Activated T-helper 1 cell treated with anti-CD3 and anti-CD28 coated beads, Interleukin-12 subunit alpha, Interleukin-12 subunit beta, Interleukin-2, Interleukin-4 antibody, amounts not matched to agents 30 ng/mL and 10 ng/mL and 1 ng/mL, durations not matched to agents 14 hours and 24 hours and 36 hours (primary cell): Measurements from ENCODE around the gene CLEC2D. TPM values are rescaled to one million over a fixed set of nuclear protein-coding genes. Genes with fewer than 3 reads are reported as not detected.
A peak's percentile ranks its signal among the peaks of the same experiment; 100 is the strongest.
"Not testable (repeated sequence)": the region's sequence is repeated elsewhere in the genome, so short reads cannot be mapped to it uniquely, and the experiment has no call there.

Experiments
- DNase-seq: peaks from one replicate; pipeline ENCODE4 v3.0.0; 2021; ENCODE audit warnings: low spot score
- H3K27ac Mint-ChIP-seq: one replicate; pipeline ENCODE4 v1.8.0; 2021; ENCODE audit warnings: mild to moderate bottlenecking, mixed read lengths
- H3K27me3 Mint-ChIP-seq: one replicate; pipeline ENCODE4 v1.8.0; 2022; ENCODE audit warnings: mild to moderate bottlenecking, moderate library complexity, mixed read lengths; ENCODE audit not compliant: insufficient read depth
- H3K36me3 Mint-ChIP-seq: one replicate; pipeline ENCODE4 v1.8.0; 2021; ENCODE audit warnings: low read depth, mixed read lengths
- H3K4me1 Mint-ChIP-seq: one replicate; pipeline ENCODE4 v1.8.0; 2021; ENCODE audit warnings: low read depth, mixed read lengths
- H3K4me3 Mint-ChIP-seq: one replicate; pipeline ENCODE4 v1.8.0; 2021; ENCODE audit warnings: mild to moderate bottlenecking, moderate library complexity, mixed read lengths
- H3K9me3 Mint-ChIP-seq: one replicate; pipeline ENCODE4 v1.8.0; 2021; ENCODE audit warnings: mixed read lengths
- intact Hi-C: fragments of 100-400 bp; cut with micrococcal nuclease; formaldehyde crosslinking; loops from one replicate; pipeline ENCODE4 v1.15.1; 2024
- total RNA-seq: library from RNA; stranded (reverse); gene quantifications from 2 replicates; pipeline ENCODE4 v1.2.3, GENCODE V29; 2022

The CLEC2D gene
- total RNA-seq, 1 donor from 2014 or later = 371 TPM

- Mint-ChIP-seq H3K36me3 (peaks cover 83% of the 10 kb centered on the region), H3K9me3 (peaks cover 5% of the 10 kb centered on the region), H3K4me3 (no peak overlapping the region), H3K4me1 (peaks cover 67% of the 10 kb centered on the region), H3K27me3 (no peaks in the 10 kb centered on the region), H3K27ac (no peak overlapping the region)
- DNase-seq = no peak
- intact Hi-C loops = no loop called here
Observed at GRCh38 chr12:9694241-9694640, 24.7 kb downstream of the CLEC2D start.

- H3K4me3 Mint-ChIP-seq, intact Hi-C loops, DNase-seq, H3K9me3 Mint-ChIP-seq, H3K27me3 Mint-ChIP-seq: not testable (repeated sequence)
- H3K27ac Mint-ChIP-seq = peak overlapping the region; percentile 83
- peaks cover 70% of the 10 kb centered on the region for H3K4me1 Mint-ChIP-seq
- peaks cover 76% of the 10 kb centered on the region for H3K36me3 Mint-ChIP-seq
Observed at GRCh38 chr12:9695150-9695549, 25.6 kb downstream of the CLEC2D start.

- peak overlapping the region; percentile 83 for H3K27ac Mint-ChIP-seq
- DNase-seq, intact Hi-C loops, H3K9me3 Mint-ChIP-seq, H3K4me3 Mint-ChIP-seq, H3K27me3 Mint-ChIP-seq: not testable (repeated sequence)
- H3K36me3 Mint-ChIP-seq = peaks cover 73% of the 10 kb centered on the region
- H3K4me1 Mint-ChIP-seq = peaks cover 72% of the 10 kb centered on the region
Observed at GRCh38 chr12:9695661-9696060, 26.1 kb downstream of the CLEC2D start.

- intact Hi-C loops = loop anchor here (1.0 to 2.0 kb wide), 2 partner anchors 9 to 23 kb away; no protein-coding TSS in a partner anchor
- no peak overlapping the region for H3K4me3 Mint-ChIP-seq
- peak overlapping the region; percentile 40 for H3K27ac Mint-ChIP-seq
- peaks cover 5% of the 10 kb centered on the region for H3K9me3 Mint-ChIP-seq
- peaks cover 81% of the 10 kb centered on the region for H3K4me1 Mint-ChIP-seq
- H3K27me3 Mint-ChIP-seq = no peaks in the 10 kb centered on the region
- no peak for DNase-seq
- H3K36me3 Mint-ChIP-seq = peaks cover 56% of the 10 kb centered on the region
Observed at GRCh38 chr12:9697619-9698018, 28.1 kb downstream of the CLEC2D start.

GRCh38 chr12:9698681-9699080 is 29.2 kb downstream of the CLEC2D start:
- Mint-ChIP-seq H3K4me1 (peaks cover 85% of the 10 kb centered on the region), H3K36me3 (peaks cover 51% of the 10 kb centered on the region)
- intact Hi-C loops = loop anchor here (1.0 to 2.0 kb wide), 2 partner anchors 8 to 24 kb away; no protein-coding TSS in a partner anchor

GRCh38 chr12:9699269-9699897 is 29.9 kb downstream of the CLEC2D start:
- Mint-ChIP-seq H3K4me3 (no peak overlapping the region), H3K27me3 (no peaks in the 10 kb centered on the region), H3K36me3 (peaks cover 50% of the 10 kb centered on the region), H3K4me1 (peaks cover 85% of the 10 kb centered on the region), H3K27ac (peak overlapping the region; percentile 66), H3K9me3 (peaks cover 5% of the 10 kb centered on the region)
- DNase-seq = no peak
- intact Hi-C loops = loop anchor here (2.0 kb wide), 1 partner anchor 25 kb away; no protein-coding TSS in a partner anchor

More at GRCh38 chr12:9698681-9699080, 29.2 kb downstream of the CLEC2D start:
- H3K4me3 Mint-ChIP-seq = no peak overlapping the region
- peak overlapping the region; percentile 69 for H3K27ac Mint-ChIP-seq
- no peaks in the 10 kb centered on the region for H3K27me3 Mint-ChIP-seq
- H3K9me3 Mint-ChIP-seq = peaks cover 5% of the 10 kb centered on the region
- no peak for DNase-seq

GRCh38 chr12:9699898-9700605 is 30.5 kb downstream of the CLEC2D start:
- intact Hi-C loops = loop anchor here (2.0 kb wide), 1 partner anchor 25 kb away; no protein-coding TSS in a partner anchor
- DNase-seq = no peak
- no peaks in the 10 kb centered on the region for H3K27me3 Mint-ChIP-seq
- no peak overlapping the region for H3K27ac Mint-ChIP-seq
- peaks cover 47% of the 10 kb centered on the region for H3K36me3 Mint-ChIP-seq
- H3K9me3 Mint-ChIP-seq = peaks cover 9% of the 10 kb centered on the region
- H3K4me1 Mint-ChIP-seq = peaks cover 80% of the 10 kb centered on the region
- H3K4me3 Mint-ChIP-seq = no peak overlapping the region

GRCh38 chr12:9700606-9700956 is 31.1 kb downstream of the CLEC2D start:
- intact Hi-C loops = no loop called here

GRCh38 chr12:9701380-9702154 is 32.1 kb downstream of the CLEC2D start:
- intact Hi-C loops = loop anchor here (1.0 kb wide), 1 partner anchor 53 kb away; no protein-coding TSS in a partner anchor
- Mint-ChIP-seq H3K27me3 (no peaks in the 10 kb centered on the region), H3K4me3 (peak overlapping the region; percentile 58), H3K4me1 (peaks cover 80% of the 10 kb centered on the region), H3K9me3 (peaks cover 17% of the 10 kb centered on the region), H3K36me3 (peaks cover 44% of the 10 kb centered on the region), H3K27ac (peak overlapping the region; percentile 81)
- no peak for DNase-seq

More at GRCh38 chr12:9700606-9700956, 31.1 kb downstream of the CLEC2D start:
- no peak for DNase-seq
- H3K4me3 Mint-ChIP-seq = peak overlapping the region; percentile 58
- H3K36me3 Mint-ChIP-seq = peaks cover 47% of the 10 kb centered on the region
- peaks cover 11% of the 10 kb centered on the region for H3K9me3 Mint-ChIP-seq
- no peaks in the 10 kb centered on the region for H3K27me3 Mint-ChIP-seq
- H3K27ac Mint-ChIP-seq = peak overlapping the region; percentile 81
- peaks cover 80% of the 10 kb centered on the region for H3K4me1 Mint-ChIP-seq

- Mint-ChIP-seq H3K4me3 (peak overlapping the region; percentile 58), H3K27ac (peak overlapping the region; percentile 81), H3K27me3 (no peaks in the 10 kb centered on the region), H3K36me3 (peaks cover 42% of the 10 kb centered on the region), H3K4me1 (peaks cover 79% of the 10 kb centered on the region), H3K9me3 (peaks cover 18% of the 10 kb centered on the region)
- intact Hi-C loops = loop anchor here (1.0 kb wide), 1 partner anchor 54 kb away; no protein-coding TSS in a partner anchor
- DNase-seq = peak; percentile 58
Observed at GRCh38 chr12:9702255-9702654, 32.7 kb downstream of the CLEC2D start.

- Mint-ChIP-seq H3K9me3 (peaks cover 18% of the 10 kb centered on the region), H3K4me1 (peaks cover 79% of the 10 kb centered on the region), H3K36me3 (peaks cover 34% of the 10 kb centered on the region)
- H3K27ac Mint-ChIP-seq, H3K4me3 Mint-ChIP-seq, H3K27me3 Mint-ChIP-seq, DNase-seq, intact Hi-C loops: not testable (repeated sequence)
Observed at GRCh38 chr12:9704561-9704960, 35.0 kb downstream of the CLEC2D start.

- intact Hi-C loops = loop anchor here (1.0 kb wide), 1 partner anchor 8 kb away; no protein-coding TSS in a partner anchor
- H3K27ac Mint-ChIP-seq = peak overlapping the region; percentile 77
- no peak for DNase-seq
- peaks cover 75% of the 10 kb centered on the region for H3K4me1 Mint-ChIP-seq
- peaks cover 44% of the 10 kb centered on the region for H3K36me3 Mint-ChIP-seq
- H3K4me3 Mint-ChIP-seq = peak overlapping the region; percentile 56
- peaks cover 18% of the 10 kb centered on the region for H3K9me3 Mint-ChIP-seq
- H3K27me3 Mint-ChIP-seq = no peaks in the 10 kb centered on the region
Observed at GRCh38 chr12:9706086-9706685, 36.7 kb downstream of the CLEC2D start.
